SW480 (cell line): ENCODE data around the gene MARCHF3.

Experiments
- DNase-seq: peaks from one replicate; pipeline ENCODE4 v3.0.0-alpha.2; 2016; ENCODE audit warnings: low spot score

Gene MARCHF3

GRCh38 chr5:126982926-126983873 is 47.2 kb downstream of the MARCHF3 start:
- DNase-seq: no peak

- no peak for DNase-seq
Measured at GRCh38 chr5:126982202-126982601, 48.2 kb downstream of the MARCHF3 start.

GRCh38 chr5:126981701-126982100 is 48.7 kb downstream of the MARCHF3 start:
- no peak for DNase-seq

GRCh38 chr5:126981222-126981621 is 49.1 kb downstream of the MARCHF3 start:
- DNase-seq: no peak

GRCh38 chr5:126978258-126978657 is 52.1 kb downstream of the MARCHF3 start:
- DNase-seq: no peak

- no peak for DNase-seq
Measured at GRCh38 chr5:126976520-126977172, 53.7 kb downstream of the MARCHF3 start.

- no peak for DNase-seq
Measured at GRCh38 chr5:126975796-126976195, 54.6 kb downstream of the MARCHF3 start.

GRCh38 chr5:126973193-126973592 is 57.2 kb downstream of the MARCHF3 start:
- peak; percentile 36 for DNase-seq

- DNase-seq: peak; percentile 42
Measured at GRCh38 chr5:126972062-126972895, 58.1 kb downstream of the MARCHF3 start.

GRCh38 chr5:126971455-126972031 is 58.8 kb downstream of the MARCHF3 start:
- no peak for DNase-seq

- no peak for DNase-seq
Measured at GRCh38 chr5:126970517-126971017, 59.8 kb downstream of the MARCHF3 start.

GRCh38 chr5:126969548-126969947 is 60.8 kb downstream of the MARCHF3 start:
- DNase-seq: no peak

GRCh38 chr5:126967808-126968466 is 62.4 kb downstream of the MARCHF3 start:
- no peak for DNase-seq

- DNase-seq: no peak
Measured at GRCh38 chr5:126965487-126965886, 64.9 kb downstream of the MARCHF3 start.

GRCh38 chr5:126965061-126965475 is 65.3 kb downstream of the MARCHF3 start:
- no peak for DNase-seq

- DNase-seq: no peak
Measured at GRCh38 chr5:126963822-126964375, 66.5 kb downstream of the MARCHF3 start.

- peak; percentile 42 for DNase-seq
Measured at GRCh38 chr5:126961702-126962101, 68.7 kb downstream of the MARCHF3 start.

GRCh38 chr5:126961128-126961527 is 69.2 kb downstream of the MARCHF3 start:
- no peak for DNase-seq

GRCh38 chr5:126959188-126959587 is 71.2 kb downstream of the MARCHF3 start:
- no peak for DNase-seq

GRCh38 chr5:126956991-126957390 is 73.4 kb downstream of the MARCHF3 start:
- no peak for DNase-seq

GRCh38 chr5:126954981-126955380 is 75.4 kb downstream of the MARCHF3 start:
- DNase-seq: no peak
